ENCODE measurements around the gene MFAP3L. TPM values are rescaled to one million over a fixed set of nuclear protein-coding genes. Genes with fewer than 3 reads are reported as not detected.

Gene MFAP3L
- total and polyA plus RNA-seq, 7 donors, result 0.60 to 14.7 (median 4.9) TPM

DNA sequence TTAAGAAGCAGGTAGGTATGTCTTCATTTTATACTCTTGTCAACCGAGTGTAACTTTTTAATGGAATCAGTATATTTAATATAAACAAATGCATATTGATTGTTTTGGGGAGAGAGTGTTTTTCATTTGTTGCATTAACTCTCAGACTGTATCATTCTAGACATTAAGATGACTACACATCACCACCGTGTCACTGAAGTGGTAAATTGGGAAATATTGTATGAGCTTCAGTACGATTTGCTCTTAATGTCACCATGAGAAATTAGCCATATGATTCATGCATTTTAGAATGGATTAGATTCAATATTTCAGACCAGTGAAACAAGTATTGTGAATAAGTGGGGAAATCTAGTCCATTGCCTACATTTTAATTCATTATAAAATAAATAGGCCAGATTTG is 9.7 kb upstream of the MFAP3L start:
- no peaks in the 10 kb centered on the region for H3K27me3 ChIP-seq
- intact Hi-C loops (cut with DNase I), result no loop called here
- H3K27ac ChIP-seq, result no peak overlapping the region
- H3K4me3 ChIP-seq, result no peak overlapping the region
- no peaks in the 10 kb centered on the region for H3K4me1 ChIP-seq
- no peak for TF ChIP-seq POLR2A (IDR thresholded peaks at IDR 0.05)
- TF ChIP-seq, protein P1, sequence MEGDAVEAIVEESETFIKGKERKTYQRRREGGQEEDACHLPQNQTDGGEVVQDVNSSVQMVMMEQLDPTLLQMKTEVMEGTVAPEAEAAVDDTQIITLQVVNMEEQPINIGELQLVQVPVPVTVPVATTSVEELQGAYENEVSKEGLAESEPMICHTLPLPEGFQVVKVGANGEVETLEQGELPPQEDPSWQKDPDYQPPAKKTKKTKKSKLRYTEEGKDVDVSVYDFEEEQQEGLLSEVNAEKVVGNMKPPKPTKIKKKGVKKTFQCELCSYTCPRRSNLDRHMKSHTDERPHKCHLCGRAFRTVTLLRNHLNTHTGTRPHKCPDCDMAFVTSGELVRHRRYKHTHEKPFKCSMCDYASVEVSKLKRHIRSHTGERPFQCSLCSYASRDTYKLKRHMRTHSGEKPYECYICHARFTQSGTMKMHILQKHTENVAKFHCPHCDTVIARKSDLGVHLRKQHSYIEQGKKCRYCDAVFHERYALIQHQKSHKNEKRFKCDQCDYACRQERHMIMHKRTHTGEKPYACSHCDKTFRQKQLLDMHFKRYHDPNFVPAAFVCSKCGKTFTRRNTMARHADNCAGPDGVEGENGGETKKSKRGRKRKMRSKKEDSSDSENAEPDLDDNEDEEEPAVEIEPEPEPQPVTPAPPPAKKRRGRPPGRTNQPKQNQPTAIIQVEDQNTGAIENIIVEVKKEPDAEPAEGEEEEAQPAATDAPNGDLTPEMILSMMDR (IDR thresholded peaks at IDR 0.05), result no peak
- no peak for TF ChIP-seq EP300 (IDR thresholded peaks at IDR 0.05)
- no peak for TF ChIP-seq POLR2AphosphoS5 (IDR thresholded peaks at IDR 0.05)
- no peak for DNase-seq
- 87 to 91% methylated on average over 3 of the region's 3 CpGs for WGBS, 2 donors
- H3K9me3 ChIP-seq, result no peaks in the 10 kb centered on the region
- no peaks in the 10 kb centered on the region for H3K36me3 ChIP-seq

DNA sequence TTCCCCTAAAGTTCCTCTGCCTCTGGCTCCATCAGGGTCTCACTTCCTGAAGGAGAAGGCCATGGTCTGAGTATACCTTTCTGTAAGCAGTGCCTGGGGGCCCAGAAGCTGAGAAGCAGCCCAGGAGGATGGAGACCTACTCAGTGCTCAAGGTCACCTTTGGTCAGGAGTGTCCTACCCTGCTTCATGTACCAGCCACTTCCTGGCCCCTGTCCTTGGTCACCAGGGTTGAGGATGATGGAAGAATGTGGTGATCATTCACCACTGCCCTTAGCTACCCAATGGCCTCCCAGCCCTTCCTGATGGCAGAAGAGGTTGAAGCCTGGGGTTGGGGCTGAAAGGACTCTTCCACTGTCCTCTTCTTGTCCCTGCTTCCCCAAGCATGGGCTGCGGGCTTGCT is 9.0 kb upstream of the MFAP3L start:
- 95 to 96% methylated on average over 1 of the region's 1 CpG for WGBS, 2 donors

DNA sequence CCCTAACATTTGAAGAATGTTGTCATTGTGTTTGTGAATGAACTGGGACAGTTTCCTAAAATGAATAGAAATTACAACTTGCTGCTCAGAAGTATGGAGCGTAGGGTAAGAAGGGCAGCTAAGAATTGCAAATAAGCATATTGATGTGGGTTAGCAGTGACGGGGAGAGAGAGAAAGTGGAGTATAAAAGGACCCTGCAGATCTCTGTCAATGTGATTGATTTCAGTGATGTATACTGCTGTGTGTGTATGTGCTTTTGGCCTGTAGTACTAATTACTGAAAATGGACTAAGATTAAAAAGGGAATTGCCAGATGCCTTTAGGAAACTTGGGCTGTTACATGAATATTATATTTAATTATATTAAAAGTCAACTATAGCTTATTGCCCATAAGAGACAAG is 7.8 kb upstream of the MFAP3L start:
- Histone ChIP-seq H3K27ac (no peak overlapping the region), H3K4me1 (no peaks in the 10 kb centered on the region), H3K27me3 (no peaks in the 10 kb centered on the region), H3K9me3 (no peaks in the 10 kb centered on the region), H3K36me3 (no peaks in the 10 kb centered on the region), H3K4me3 (no peak overlapping the region)
- TF ChIP-seq POLR2A (IDR thresholded peaks at IDR 0.05) (no peak), EP300 (IDR thresholded peaks at IDR 0.05) (no peak), POLR2AphosphoS5 (IDR thresholded peaks at IDR 0.05) (no peak)
- TF ChIP-seq, protein P1 (IDR thresholded peaks at IDR 0.05), result no peak
- intact Hi-C loops (cut with DNase I), result no loop called here
- WGBS, 2 donors, result 91 to 92% methylated on average over 2 of the region's 2 CpGs
- no peak for DNase-seq

More for the DNA sequence above, 9.0 kb upstream of the MFAP3L start:
- H3K4me3 ChIP-seq, result no peak overlapping the region
- H3K27ac ChIP-seq, result no peak overlapping the region
- no peaks in the 10 kb centered on the region for H3K4me1 ChIP-seq
- H3K36me3 ChIP-seq, result no peaks in the 10 kb centered on the region
- TF ChIP-seq, protein P1 (IDR thresholded peaks at IDR 0.05), result no peak
- TF ChIP-seq EP300 (IDR thresholded peaks at IDR 0.05) (no peak), POLR2AphosphoS5 (IDR thresholded peaks at IDR 0.05) (no peak), POLR2A (IDR thresholded peaks at IDR 0.05) (no peak)
- H3K9me3 ChIP-seq, result no peaks in the 10 kb centered on the region
- no peak for DNase-seq
- intact Hi-C loops (cut with DNase I), result no loop called here
- no peaks in the 10 kb centered on the region for H3K27me3 ChIP-seq

DNA sequence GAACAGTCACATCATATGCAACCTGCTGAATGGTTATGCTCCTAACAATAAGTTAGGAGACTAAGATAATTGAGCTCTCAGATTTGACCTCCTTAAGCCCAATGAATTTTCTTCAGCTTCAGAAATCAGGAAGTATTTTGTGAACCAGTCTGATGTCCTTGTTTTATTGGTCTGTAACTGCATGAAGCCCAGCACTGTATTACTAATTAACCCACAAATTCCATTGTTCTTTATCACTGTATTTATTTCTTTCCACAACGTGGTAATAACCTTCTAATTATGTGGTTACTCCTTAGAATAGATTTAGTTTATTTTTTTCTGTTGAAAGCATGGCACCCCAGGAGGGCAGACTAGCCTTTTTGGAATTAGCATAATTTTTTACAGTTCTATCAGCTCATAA is 3.9 kb upstream of the MFAP3L start:
- no peak overlapping the region for H3K27ac ChIP-seq
- H3K4me1 ChIP-seq, result peaks cover 4 to 10% (median 9%) of the 10 kb centered on the region in 4 donors
- TF ChIP-seq POLR2A (IDR thresholded peaks at IDR 0.05), result no peak
- TF ChIP-seq, protein P1 (IDR thresholded peaks at IDR 0.05), result no peak
- no peak for TF ChIP-seq EP300 (IDR thresholded peaks at IDR 0.05)
- TF ChIP-seq POLR2AphosphoS5 (IDR thresholded peaks at IDR 0.05), result no peak
- no peaks in the 10 kb centered on the region for H3K27me3 ChIP-seq
- H3K9me3 ChIP-seq, result no peaks in the 10 kb centered on the region
- intact Hi-C loops (cut with DNase I), result no loop called here
- H3K4me3 ChIP-seq, result no peak overlapping the region
- 6 to 49% methylated on average over 1 of the region's 1 CpG for WGBS, 2 donors
- no peak for DNase-seq
- no peaks in the 10 kb centered on the region for H3K36me3 ChIP-seq
